Measurements from ENCODE around the gene PIAS2. TPM values are rescaled to one million over a fixed set of nuclear protein-coding genes. Genes with fewer than 3 reads are reported as not detected.

The PIAS2 gene
- polyA plus RNA-seq, 1 experiment = 5.6 TPM

DNA sequence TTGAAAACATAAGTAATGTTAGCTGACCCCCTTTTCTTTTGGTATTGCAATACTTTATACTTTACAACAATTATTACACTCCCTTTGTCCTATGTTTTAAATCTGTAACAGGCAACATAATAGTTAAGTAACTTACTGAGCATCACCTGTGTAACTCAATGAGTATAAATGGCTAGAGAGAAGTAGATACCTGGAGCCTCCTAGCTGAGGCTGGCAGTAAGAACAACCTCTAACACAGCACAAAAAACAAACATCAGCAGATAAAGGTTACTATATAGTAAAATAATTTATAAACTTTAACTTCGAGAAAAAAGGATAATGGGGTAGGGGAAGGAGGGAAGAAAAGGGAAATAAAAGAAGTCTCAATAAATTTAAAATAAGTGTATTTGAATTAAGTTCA, 87.4 kb downstream of the PIAS2 start:
- H3K4me3 ChIP-seq (ENCODE audit: low read depth, low read length) = no peak overlapping the region
- no peaks in the 10 kb centered on the region for H3K27me3 ChIP-seq (ENCODE audit: control insufficient read depth, insufficient read depth, low read length)
- no peak for DNase-seq (ENCODE audit: low read depth)
- POLR2A ChIA-PET = no interaction called here
- CTCF ChIA-PET = no interaction called here
- TF ChIP-seq, protein P1, sequence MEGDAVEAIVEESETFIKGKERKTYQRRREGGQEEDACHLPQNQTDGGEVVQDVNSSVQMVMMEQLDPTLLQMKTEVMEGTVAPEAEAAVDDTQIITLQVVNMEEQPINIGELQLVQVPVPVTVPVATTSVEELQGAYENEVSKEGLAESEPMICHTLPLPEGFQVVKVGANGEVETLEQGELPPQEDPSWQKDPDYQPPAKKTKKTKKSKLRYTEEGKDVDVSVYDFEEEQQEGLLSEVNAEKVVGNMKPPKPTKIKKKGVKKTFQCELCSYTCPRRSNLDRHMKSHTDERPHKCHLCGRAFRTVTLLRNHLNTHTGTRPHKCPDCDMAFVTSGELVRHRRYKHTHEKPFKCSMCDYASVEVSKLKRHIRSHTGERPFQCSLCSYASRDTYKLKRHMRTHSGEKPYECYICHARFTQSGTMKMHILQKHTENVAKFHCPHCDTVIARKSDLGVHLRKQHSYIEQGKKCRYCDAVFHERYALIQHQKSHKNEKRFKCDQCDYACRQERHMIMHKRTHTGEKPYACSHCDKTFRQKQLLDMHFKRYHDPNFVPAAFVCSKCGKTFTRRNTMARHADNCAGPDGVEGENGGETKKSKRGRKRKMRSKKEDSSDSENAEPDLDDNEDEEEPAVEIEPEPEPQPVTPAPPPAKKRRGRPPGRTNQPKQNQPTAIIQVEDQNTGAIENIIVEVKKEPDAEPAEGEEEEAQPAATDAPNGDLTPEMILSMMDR (IDR thresholded peaks at IDR 0.05; ENCODE audit: insufficient read depth, low read depth, low read length) = no peak
- H3K36me3 ChIP-seq (ENCODE audit: control insufficient read depth, insufficient read depth, low read length) = no peaks in the 10 kb centered on the region

DNA sequence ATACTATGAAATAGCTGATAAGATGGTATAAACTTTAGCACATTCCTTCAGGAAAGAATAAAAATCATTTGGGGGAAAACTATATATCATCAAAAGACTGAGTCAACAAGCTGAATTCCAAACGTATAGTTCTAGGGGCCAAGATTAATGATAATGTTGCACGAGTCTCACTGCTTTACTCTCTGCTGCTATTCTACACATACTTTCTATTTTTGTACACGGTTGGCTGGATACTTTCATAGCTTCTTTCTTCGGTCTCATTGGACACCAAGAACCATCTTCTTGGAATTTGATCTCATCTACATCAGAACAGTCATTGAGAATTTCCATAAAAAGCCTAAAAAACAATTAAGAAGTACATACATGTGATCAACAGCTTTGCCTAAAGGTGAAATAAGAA, 87.8 kb downstream of the PIAS2 start:
- CTCF ChIA-PET = no interaction called here
- no peak for DNase-seq (ENCODE audit: low read depth)
- Histone ChIP-seq H3K27me3 (ENCODE audit: control insufficient read depth, insufficient read depth, low read length) (no peaks in the 10 kb centered on the region), H3K4me3 (ENCODE audit: low read depth, low read length) (no peak overlapping the region), H3K36me3 (ENCODE audit: control insufficient read depth, insufficient read depth, low read length) (no peaks in the 10 kb centered on the region)
- TF ChIP-seq, protein P1 (IDR thresholded peaks at IDR 0.05; ENCODE audit: insufficient read depth, low read depth, low read length) = no peak
- POLR2A ChIA-PET = no interaction called here

DNA sequence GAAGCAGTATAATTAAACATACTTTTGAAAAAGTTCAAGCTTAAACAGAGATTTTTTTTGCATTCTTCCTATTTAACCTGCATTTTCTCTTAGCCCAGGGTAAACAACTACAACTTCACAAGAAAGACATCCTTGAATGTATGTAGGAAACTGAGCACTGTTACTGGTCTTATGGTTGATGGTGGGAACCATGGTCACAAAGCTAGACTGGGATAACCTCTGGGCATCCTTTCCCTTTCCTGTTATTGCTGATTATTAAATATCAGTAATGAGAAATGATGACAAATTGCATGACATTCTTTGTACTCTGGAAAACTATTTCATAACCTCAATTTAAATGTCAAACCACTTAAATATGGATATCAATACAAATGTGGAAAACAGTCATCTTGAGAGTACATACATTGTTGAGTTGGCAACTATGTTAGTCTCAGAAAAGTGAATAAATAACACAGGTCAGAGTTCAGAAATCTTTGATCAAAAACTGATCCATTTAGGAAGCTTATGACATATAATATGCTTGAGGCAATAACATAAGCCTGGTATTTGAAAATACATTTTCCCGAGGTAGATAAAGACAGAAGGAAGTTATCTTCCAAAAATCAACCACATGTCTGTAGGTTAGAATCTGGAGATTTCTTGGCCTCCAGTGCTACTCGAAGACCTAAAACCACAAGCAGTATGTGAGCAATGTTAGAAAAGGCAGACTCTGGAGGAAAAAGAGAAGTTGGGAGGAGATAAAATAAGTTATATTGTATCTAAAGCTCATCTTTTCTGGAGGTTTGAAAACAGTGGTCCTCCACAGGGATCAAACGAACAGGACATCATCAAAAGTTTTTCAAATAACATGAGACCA, 95.2 kb downstream of the PIAS2 start:
- ChIA-PET POLR2A (no interaction called here), CTCF (no interaction called here)
- DNase-seq (ENCODE audit: low read depth) = no peak
- Histone ChIP-seq H3K4me3 (ENCODE audit: low read depth, low read length) (no peak overlapping the region), H3K36me3 (ENCODE audit: control insufficient read depth, insufficient read depth, low read length) (no peaks in the 10 kb centered on the region), H3K27me3 (ENCODE audit: control insufficient read depth, insufficient read depth, low read length) (no peaks in the 10 kb centered on the region)
- TF ChIP-seq, protein P1 (IDR thresholded peaks at IDR 0.05; ENCODE audit: insufficient read depth, low read depth, low read length) = no peak

DNA sequence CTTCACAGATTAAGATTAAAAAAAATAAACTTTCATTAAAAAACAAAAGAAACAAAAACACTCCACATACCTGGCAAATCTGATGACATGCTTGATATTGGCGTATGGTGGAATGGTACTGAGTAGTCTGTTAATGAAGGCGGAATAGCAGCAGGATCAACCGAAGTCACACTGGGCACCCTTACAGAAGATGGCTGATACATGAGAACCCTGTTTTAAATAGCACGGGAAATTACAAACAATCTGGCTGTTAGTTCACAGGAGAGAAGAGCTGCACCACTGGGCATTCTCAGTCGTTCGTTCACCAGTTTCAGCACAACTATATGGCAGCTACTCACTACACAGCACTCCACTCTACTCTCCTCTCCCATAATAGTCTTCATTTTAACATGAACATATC, 96.4 kb downstream of the PIAS2 start:
- TF ChIP-seq, protein P1 (IDR thresholded peaks at IDR 0.05; ENCODE audit: insufficient read depth, low read depth, low read length) = no peak
- no peaks in the 10 kb centered on the region for H3K36me3 ChIP-seq (ENCODE audit: control insufficient read depth, insufficient read depth, low read length)
- H3K27me3 ChIP-seq (ENCODE audit: control insufficient read depth, insufficient read depth, low read length) = no peaks in the 10 kb centered on the region
- H3K4me3 ChIP-seq (ENCODE audit: low read depth, low read length) = no peak overlapping the region
- no peak for DNase-seq (ENCODE audit: low read depth)
- CTCF ChIA-PET = no interaction called here
- POLR2A ChIA-PET = no interaction called here

DNA sequence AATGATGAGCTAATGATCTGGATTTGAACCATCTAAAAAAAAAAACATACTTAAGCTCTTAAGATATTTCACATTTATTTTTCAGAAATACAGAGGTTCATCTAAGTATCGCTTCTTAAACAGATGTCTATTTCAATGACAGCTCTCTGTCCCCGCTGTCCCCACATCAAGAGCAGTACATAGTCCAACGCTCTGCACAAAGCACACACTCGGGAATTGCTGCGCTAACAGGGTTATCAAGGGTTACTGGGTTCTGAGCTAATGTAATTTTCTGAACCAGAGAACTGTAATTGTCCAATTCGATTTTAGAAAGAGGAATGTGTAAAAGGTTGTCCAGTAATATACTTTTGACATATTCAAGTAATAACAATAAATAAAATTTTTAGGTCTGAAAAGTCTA, 101.6 kb downstream of the PIAS2 start:
- no peaks in the 10 kb centered on the region for H3K27me3 ChIP-seq (ENCODE audit: control insufficient read depth, insufficient read depth, low read length)
- no peaks in the 10 kb centered on the region for H3K36me3 ChIP-seq (ENCODE audit: control insufficient read depth, insufficient read depth, low read length)
- TF ChIP-seq, protein P1 (IDR thresholded peaks at IDR 0.05; ENCODE audit: insufficient read depth, low read depth, low read length) = no peak
- H3K4me3 ChIP-seq (ENCODE audit: low read depth, low read length) = no peak overlapping the region
- DNase-seq (ENCODE audit: low read depth) = no peak
- ChIA-PET POLR2A (no interaction called here), CTCF (interaction anchor here (0.6 kb wide), 1 partner anchor 284 kb away, joined by 3 read pairs; no protein-coding TSS in a partner anchor)
